GM12878 (cell line): Measurements from ENCODE around the gene RNF121. TPM values are rescaled to one million over a fixed set of nuclear protein-coding genes. Genes with fewer than 3 reads are reported as not detected.

Experiments used
- CBFB ChIP-seq: IDR thresholded peaks from 2 replicates; pipeline ENCODE4 v1.6.1; 2016; ENCODE audit warnings: antibody characterized with exemption, low read depth
- CHD2 ChIP-seq: IDR thresholded peaks from 2 replicates; pipeline ENCODE4 v1.6.1; 2011; ENCODE audit warnings: low read depth, low read length, improper control_type of control experiment, borderline replicate concordance
- EGR1 ChIP-seq, 2 experiments: IDR thresholded peaks; 1 replicate in 1 of 2; 2 replicates in 1 of 2; pipeline ENCODE4 v1.6.1; 2011 to 2012; ENCODE audit warnings: low read depth in 2 of 2, low read length in 2 of 2, borderline replicate concordance in 1 of 2, mild to moderate bottlenecking in 1 of 2, moderate library complexity in 1 of 2
- IKZF1 ChIP-seq: fragments of 450-650 bp; conservative IDR thresholded peaks from 2 replicates; pipeline ENCODE4 v1.6.1; 2017; ENCODE audit warnings: antibody characterized with exemption, mild to moderate bottlenecking
- JUNB ChIP-seq: IDR thresholded peaks from 2 replicates; pipeline ENCODE4 v1.6.1; 2016; ENCODE audit warnings: antibody characterized with exemption, mild to moderate bottlenecking
- KLF5 ChIP-seq: fragments of 450-650 bp; IDR thresholded peaks from 2 replicates; pipeline ENCODE4 v1.6.1; 2014; ENCODE audit warnings: mild to moderate bottlenecking; ENCODE audit not compliant: partially characterized antibody
- NBN ChIP-seq: fragments of 450-650 bp; IDR thresholded peaks from 2 replicates; pipeline ENCODE4 v1.6.1; 2016
- POLR2AphosphoS2 ChIP-seq: IDR thresholded peaks from 2 replicates; pipeline ENCODE4 v1.6.1; 2011; ENCODE audit warnings: low read depth, mild to moderate bottlenecking, low read length, improper control_type of control experiment, moderate library complexity
- SMARCA5 ChIP-seq: fragments of 450-650 bp; IDR thresholded peaks from 2 replicates; pipeline ENCODE4 v1.6.1; 2017; ENCODE audit warnings: mild to moderate bottlenecking
- STAT1 ChIP-seq: fragments of 450-650 bp; conservative IDR thresholded peaks from 2 replicates; pipeline ENCODE4 v1.6.1; 2014; ENCODE audit warnings: antibody characterized with exemption, mild to moderate bottlenecking
- STAT3 ChIP-seq: IDR thresholded peaks from 2 replicates; pipeline ENCODE4 v1.6.1; 2011; ENCODE audit warnings: low read depth, low read length, improper control_type of control experiment
- polyA plus RNA-seq, 11 experiments: library from polyadenylated mRNA; depleted of rRNA in 4 of 11; unstranded in 6 of 11; stranded (reverse) in 5 of 11; fragments of >200 nt; fragmentation: Nextera tagmentation in 4 of 11; fragmentation: Illumina TruSeq in 1 of 11; extraction: Ambion mirVana in 4 of 11; extraction: Trizol in 1 of 11; gene quantifications; 1 replicate in 1 of 11; 2 replicates in 10 of 11; pipeline versions ENCODE4 v1.2.1 to v1.2.3, GENCODE V29; 2011 to 2016; ENCODE audit warnings: inconsistent platforms in 2 of 11, missing spikeins in 2 of 11, low read depth in 1 of 11
- total RNA-seq, 4 experiments: library from RNA; depleted of rRNA in 3 of 4; stranded (reverse); fragments of >200 nt in 3 of 4; fragmentation: Illumina TruSeq in 1 of 4; extraction: Trizol in 1 of 4; gene quantifications; 2 replicates each; pipeline versions ENCODE4 v1.2.1 to v1.2.3, GENCODE V29; 2013 to 2021
- TF ChIP-seq, protein P1 (sequence below): fragments of 450-650 bp; IDR thresholded peaks from 2 replicates; pipeline ENCODE4 v1.6.1; 2017; ENCODE audit warnings: mild to moderate bottlenecking, moderate library complexity
- TF ChIP-seq, protein P2 (sequence below): fragments of 450-650 bp; IDR thresholded peaks from 2 replicates; pipeline ENCODE4 v1.6.1; 2016; ENCODE audit warnings: mild to moderate bottlenecking
- TF ChIP-seq, protein P3 (sequence below): fragments of 450-650 bp; IDR thresholded peaks from 2 replicates; pipeline ENCODE4 v1.6.1; 2016; ENCODE audit warnings: mild to moderate bottlenecking, moderate library complexity, borderline replicate concordance
- TF ChIP-seq, protein P4 (sequence below): fragments of 450-650 bp; IDR thresholded peaks from 2 replicates; pipeline ENCODE4 v1.6.1; 2017; ENCODE audit warnings: mild to moderate bottlenecking, low read depth, inconsistent platforms; ENCODE audit not compliant: poor library complexity, severe bottlenecking
- TF ChIP-seq, protein P5 (sequence below): fragments of 450-650 bp; IDR thresholded peaks from 2 replicates; pipeline ENCODE4 v1.6.1; 2014; ENCODE audit warnings: mild to moderate bottlenecking

Gene RNF121
- total and polyA plus RNA-seq, 10 of the 15 experiments (the other 5 are each of a cell fraction or from before 2014, with no cell fraction given): 8.6 to 73.7 (median 32.7) TPM

DNA sequence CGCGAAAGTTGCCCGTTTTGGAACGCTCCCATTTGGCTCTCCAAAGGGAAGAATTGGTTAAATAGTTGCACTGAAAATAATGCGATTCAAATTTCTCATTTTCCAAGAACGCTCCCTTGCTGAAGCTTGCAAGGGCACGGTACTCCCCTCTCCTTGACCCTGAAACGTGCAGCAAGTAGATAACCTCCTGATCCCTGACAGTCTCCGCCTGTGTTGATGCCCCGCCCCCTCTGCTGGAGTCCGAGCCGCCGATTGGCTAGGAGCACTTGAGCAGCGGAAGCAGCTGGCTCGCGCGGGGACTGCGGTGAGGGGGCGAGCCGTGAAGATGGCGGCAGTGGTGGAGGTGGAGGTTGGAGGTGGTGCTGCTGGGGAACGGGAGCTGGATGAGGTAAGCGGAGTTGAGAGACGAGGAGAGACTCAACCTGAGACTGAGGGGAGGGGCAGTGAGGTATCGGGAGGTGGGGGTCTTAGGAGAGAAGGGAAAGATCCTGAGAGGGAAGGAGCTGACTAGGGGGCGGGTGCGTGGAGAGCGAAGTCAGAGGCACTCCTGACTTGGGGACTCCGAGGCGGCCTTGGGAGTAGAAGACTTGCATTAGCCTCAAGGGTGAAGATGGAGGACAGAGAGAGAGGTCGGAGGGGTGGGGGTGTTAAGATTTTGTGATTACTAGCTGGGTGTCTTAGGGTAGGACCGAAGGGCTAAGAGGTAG, at the start of gene RNF121 (continued):
- TF ChIP-seq, protein P1, sequence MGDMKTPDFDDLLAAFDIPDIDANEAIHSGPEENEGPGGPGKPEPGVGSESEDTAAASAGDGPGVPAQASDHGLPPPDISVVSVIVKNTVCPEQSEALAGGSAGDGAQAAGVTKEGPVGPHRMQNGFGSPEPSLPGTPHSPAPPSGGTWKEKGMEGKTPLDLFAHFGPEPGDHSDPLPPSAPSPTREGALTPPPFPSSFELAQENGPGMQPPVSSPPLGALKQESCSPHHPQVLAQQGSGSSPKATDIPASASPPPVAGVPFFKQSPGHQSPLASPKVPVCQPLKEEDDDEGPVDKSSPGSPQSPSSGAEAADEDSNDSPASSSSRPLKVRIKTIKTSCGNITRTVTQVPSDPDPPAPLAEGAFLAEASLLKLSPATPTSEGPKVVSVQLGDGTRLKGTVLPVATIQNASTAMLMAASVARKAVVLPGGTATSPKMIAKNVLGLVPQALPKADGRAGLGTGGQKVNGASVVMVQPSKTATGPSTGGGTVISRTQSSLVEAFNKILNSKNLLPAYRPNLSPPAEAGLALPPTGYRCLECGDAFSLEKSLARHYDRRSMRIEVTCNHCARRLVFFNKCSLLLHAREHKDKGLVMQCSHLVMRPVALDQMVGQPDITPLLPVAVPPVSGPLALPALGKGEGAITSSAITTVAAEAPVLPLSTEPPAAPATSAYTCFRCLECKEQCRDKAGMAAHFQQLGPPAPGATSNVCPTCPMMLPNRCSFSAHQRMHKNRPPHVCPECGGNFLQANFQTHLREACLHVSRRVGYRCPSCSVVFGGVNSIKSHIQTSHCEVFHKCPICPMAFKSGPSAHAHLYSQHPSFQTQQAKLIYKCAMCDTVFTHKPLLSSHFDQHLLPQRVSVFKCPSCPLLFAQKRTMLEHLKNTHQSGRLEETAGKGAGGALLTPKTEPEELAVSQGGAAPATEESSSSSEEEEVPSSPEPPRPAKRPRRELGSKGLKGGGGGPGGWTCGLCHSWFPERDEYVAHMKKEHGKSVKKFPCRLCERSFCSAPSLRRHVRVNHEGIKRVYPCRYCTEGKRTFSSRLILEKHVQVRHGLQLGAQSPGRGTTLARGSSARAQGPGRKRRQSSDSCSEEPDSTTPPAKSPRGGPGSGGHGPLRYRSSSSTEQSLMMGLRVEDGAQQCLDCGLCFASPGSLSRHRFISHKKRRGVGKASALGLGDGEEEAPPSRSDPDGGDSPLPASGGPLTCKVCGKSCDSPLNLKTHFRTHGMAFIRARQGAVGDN: no peak
- TF ChIP-seq EGR1 (IDR thresholded peaks at IDR 0.05; ENCODE audit: borderline replicate concordance in 1 of 2, low read depth in 2 of 2, low read length in 2 of 2) (peak; percentile 15 to 95), SMARCA5 (peak; percentile 28; the same call in 1 of the 2 replicates), STAT1 (peak; percentile 80; the same call in 1 of the 2 replicates), CHD2 (peak; percentile 83; the same call in 1 of the 2 replicates), NBN (peak; percentile 83; the same call in 1 of the 2 replicates), JUNB (peak; percentile 100), POLR2AphosphoS2 (peak; percentile 92), CBFB (peak; percentile 74), STAT3 (no peak), IKZF1 (peak; percentile 51; the same call in 1 of the 2 replicates), KLF5 (peak; percentile 79)
- TF ChIP-seq, protein P2, sequence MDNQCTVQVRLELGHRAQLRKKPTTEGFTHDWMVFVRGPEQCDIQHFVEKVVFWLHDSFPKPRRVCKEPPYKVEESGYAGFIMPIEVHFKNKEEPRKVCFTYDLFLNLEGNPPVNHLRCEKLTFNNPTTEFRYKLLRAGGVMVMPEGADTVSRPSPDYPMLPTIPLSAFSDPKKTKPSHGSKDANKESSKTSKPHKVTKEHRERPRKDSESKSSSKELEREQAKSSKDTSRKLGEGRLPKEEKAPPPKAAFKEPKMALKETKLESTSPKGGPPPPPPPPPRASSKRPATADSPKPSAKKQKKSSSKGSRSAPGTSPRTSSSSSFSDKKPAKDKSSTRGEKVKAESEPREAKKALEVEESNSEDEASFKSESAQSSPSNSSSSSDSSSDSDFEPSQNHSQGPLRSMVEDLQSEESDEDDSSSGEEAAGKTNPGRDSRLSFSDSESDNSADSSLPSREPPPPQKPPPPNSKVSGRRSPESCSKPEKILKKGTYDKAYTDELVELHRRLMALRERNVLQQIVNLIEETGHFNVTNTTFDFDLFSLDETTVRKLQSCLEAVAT: peak; percentile 85
- TF ChIP-seq, protein P3, sequence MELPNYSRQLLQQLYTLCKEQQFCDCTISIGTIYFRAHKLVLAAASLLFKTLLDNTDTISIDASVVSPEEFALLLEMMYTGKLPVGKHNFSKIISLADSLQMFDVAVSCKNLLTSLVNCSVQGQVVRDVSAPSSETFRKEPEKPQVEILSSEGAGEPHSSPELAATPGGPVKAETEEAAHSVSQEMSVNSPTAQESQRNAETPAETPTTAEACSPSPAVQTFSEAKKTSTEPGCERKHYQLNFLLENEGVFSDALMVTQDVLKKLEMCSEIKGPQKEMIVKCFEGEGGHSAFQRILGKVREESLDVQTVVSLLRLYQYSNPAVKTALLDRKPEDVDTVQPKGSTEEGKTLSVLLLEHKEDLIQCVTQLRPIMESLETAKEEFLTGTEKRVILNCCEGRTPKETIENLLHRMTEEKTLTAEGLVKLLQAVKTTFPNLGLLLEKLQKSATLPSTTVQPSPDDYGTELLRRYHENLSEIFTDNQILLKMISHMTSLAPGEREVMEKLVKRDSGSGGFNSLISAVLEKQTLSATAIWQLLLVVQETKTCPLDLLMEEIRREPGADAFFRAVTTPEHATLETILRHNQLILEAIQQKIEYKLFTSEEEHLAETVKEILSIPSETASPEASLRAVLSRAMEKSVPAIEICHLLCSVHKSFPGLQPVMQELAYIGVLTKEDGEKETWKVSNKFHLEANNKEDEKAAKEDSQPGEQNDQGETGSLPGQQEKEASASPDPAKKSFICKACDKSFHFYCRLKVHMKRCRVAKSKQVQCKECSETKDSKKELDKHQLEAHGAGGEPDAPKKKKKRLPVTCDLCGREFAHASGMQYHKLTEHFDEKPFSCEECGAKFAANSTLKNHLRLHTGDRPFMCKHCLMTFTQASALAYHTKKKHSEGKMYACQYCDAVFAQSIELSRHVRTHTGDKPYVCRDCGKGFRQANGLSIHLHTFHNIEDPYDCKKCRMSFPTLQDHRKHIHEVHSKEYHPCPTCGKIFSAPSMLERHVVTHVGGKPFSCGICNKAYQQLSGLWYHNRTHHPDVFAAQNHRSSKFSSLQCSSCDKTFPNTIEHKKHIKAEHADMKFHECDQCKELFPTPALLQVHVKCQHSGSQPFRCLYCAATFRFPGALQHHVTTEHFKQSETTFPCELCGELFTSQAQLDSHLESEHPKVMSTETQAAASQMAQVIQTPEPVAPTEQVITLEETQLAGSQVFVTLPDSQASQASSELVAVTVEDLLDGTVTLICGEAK: peak; percentile 82; the same call in 1 of the 2 replicates
- TF ChIP-seq, protein P4, sequence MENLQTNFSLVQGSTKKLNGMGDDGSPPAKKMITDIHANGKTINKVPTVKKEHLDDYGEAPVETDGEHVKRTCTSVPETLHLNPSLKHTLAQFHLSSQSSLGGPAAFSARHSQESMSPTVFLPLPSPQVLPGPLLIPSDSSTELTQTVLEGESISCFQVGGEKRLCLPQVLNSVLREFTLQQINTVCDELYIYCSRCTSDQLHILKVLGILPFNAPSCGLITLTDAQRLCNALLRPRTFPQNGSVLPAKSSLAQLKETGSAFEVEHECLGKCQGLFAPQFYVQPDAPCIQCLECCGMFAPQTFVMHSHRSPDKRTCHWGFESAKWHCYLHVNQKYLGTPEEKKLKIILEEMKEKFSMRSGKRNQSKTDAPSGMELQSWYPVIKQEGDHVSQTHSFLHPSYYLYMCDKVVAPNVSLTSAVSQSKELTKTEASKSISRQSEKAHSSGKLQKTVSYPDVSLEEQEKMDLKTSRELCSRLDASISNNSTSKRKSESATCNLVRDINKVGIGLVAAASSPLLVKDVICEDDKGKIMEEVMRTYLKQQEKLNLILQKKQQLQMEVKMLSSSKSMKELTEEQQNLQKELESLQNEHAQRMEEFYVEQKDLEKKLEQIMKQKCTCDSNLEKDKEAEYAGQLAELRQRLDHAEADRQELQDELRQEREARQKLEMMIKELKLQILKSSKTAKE: peak; percentile 84
- TF ChIP-seq, protein P5, sequence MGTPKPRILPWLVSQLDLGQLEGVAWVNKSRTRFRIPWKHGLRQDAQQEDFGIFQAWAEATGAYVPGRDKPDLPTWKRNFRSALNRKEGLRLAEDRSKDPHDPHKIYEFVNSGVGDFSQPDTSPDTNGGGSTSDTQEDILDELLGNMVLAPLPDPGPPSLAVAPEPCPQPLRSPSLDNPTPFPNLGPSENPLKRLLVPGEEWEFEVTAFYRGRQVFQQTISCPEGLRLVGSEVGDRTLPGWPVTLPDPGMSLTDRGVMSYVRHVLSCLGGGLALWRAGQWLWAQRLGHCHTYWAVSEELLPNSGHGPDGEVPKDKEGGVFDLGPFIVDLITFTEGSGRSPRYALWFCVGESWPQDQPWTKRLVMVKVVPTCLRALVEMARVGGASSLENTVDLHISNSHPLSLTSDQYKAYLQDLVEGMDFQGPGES: peak; percentile 97
